ENCODE results near the gene OR5K2.

OR5K2 gene

DNA sequence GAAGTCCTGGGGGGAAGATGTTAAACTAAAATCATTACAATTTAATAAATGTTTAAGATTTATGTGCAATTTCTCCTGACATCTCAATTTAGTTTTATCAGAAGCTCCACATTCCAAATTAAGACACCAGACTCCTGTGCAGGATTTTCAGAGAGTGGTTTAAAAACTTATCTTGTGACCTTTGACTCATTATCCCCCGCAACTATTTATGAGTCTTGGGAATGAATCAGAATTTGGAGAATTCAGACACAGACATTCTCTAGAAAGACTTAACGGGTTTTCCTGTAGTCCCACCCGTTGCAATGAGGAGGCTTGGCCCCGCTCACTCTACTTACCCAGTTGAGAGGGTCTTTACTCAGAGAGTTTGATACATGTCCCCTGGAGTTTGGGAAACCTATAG, 7.1 kb downstream of the OR5K2 start:
- TF ChIP-seq, protein P1, sequence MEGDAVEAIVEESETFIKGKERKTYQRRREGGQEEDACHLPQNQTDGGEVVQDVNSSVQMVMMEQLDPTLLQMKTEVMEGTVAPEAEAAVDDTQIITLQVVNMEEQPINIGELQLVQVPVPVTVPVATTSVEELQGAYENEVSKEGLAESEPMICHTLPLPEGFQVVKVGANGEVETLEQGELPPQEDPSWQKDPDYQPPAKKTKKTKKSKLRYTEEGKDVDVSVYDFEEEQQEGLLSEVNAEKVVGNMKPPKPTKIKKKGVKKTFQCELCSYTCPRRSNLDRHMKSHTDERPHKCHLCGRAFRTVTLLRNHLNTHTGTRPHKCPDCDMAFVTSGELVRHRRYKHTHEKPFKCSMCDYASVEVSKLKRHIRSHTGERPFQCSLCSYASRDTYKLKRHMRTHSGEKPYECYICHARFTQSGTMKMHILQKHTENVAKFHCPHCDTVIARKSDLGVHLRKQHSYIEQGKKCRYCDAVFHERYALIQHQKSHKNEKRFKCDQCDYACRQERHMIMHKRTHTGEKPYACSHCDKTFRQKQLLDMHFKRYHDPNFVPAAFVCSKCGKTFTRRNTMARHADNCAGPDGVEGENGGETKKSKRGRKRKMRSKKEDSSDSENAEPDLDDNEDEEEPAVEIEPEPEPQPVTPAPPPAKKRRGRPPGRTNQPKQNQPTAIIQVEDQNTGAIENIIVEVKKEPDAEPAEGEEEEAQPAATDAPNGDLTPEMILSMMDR (conservative IDR thresholded peaks at IDR 0.05; ENCODE audit: low read length): no peak
- TF ChIP-seq EZH2phosphoT487 (IDR thresholded peaks at IDR 0.05; ENCODE audit: borderline replicate concordance): no peak
- H3K27me3 ChIP-seq (ENCODE audit: insufficient read depth, low read length, poor library complexity, severe bottlenecking): no peaks in the 10 kb centered on the region
- H4K20me1 ChIP-seq (ENCODE audit: insufficient read depth, low read length, poor library complexity, severe bottlenecking): no peaks in the 10 kb centered on the region
- H2AFZ ChIP-seq (ENCODE audit: low read length): no peak overlapping the region
- H3K79me2 ChIP-seq (ENCODE audit: insufficient read depth, low read length): no peaks in the 10 kb centered on the region
- no peaks in the 10 kb centered on the region for H3F3A ChIP-seq (ENCODE audit: low read depth)
- no peak overlapping the region for H3K4me2 ChIP-seq (ENCODE audit: low read depth, low read length, poor library complexity, severe bottlenecking)
- no peaks in the 10 kb centered on the region for H3K9me2 ChIP-seq (replicated peaks; ENCODE audit: low read depth, low read length)
- no peak overlapping the region for H3K4me3 ChIP-seq (ENCODE audit: low read length, poor library complexity, severe bottlenecking)
- H3K9me3 ChIP-seq (ENCODE audit: insufficient read depth, low read depth, low read length): no peaks in the 10 kb centered on the region
- no peaks in the 10 kb centered on the region for H3K36me3 ChIP-seq (ENCODE audit: insufficient read depth, low read length)
- H3K4me1 ChIP-seq (ENCODE audit: insufficient read depth, low read length, poor library complexity, severe bottlenecking): no peaks in the 10 kb centered on the region
- no peak overlapping the region for H3K9ac ChIP-seq (ENCODE audit: low read depth, low read length, poor library complexity, severe bottlenecking)

DNA sequence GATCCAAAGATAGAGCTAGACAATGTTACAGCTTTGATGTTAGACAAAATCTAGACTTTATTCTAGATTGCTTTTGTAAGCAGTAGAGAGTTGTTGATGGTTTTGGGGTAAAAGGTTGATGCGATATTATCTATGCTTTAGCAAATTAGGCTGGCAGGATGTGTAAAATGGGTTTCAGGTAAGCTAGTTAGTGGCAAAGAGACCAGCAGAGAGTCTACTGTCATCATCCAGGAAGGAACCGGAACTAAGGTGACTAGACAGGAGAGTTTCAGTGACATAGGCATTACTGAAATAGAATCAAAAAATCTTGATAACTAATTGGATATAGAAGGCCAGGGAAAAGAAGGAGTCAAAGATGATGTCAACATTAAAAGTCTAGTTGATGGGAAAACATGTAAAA, 11.1 kb downstream of the OR5K2 start:
- Histone ChIP-seq H3K4me2 (ENCODE audit: low read depth, low read length, poor library complexity, severe bottlenecking) (no peak overlapping the region), H3K4me1 (ENCODE audit: insufficient read depth, low read length, poor library complexity, severe bottlenecking) (no peaks in the 10 kb centered on the region), H3K36me3 (ENCODE audit: insufficient read depth, low read length) (no peaks in the 10 kb centered on the region), H3K4me3 (ENCODE audit: low read length, poor library complexity, severe bottlenecking) (no peak overlapping the region), H3K9ac (ENCODE audit: low read depth, low read length, poor library complexity, severe bottlenecking) (no peak overlapping the region), H3K9me2 (replicated peaks; ENCODE audit: low read depth, low read length) (no peaks in the 10 kb centered on the region), H3K9me3 (ENCODE audit: insufficient read depth, low read depth, low read length) (no peaks in the 10 kb centered on the region), H3F3A (ENCODE audit: low read depth) (no peaks in the 10 kb centered on the region), H2AFZ (ENCODE audit: low read length) (no peak overlapping the region), H4K20me1 (ENCODE audit: insufficient read depth, low read length, poor library complexity, severe bottlenecking) (no peaks in the 10 kb centered on the region), H3K79me2 (ENCODE audit: insufficient read depth, low read length) (no peaks in the 10 kb centered on the region), H3K27me3 (ENCODE audit: insufficient read depth, low read length, poor library complexity, severe bottlenecking) (no peaks in the 10 kb centered on the region)
- no peak for TF ChIP-seq EZH2phosphoT487 (IDR thresholded peaks at IDR 0.05; ENCODE audit: borderline replicate concordance)
- TF ChIP-seq, protein P1 (conservative IDR thresholded peaks at IDR 0.05; ENCODE audit: low read length): no peak

DNA sequence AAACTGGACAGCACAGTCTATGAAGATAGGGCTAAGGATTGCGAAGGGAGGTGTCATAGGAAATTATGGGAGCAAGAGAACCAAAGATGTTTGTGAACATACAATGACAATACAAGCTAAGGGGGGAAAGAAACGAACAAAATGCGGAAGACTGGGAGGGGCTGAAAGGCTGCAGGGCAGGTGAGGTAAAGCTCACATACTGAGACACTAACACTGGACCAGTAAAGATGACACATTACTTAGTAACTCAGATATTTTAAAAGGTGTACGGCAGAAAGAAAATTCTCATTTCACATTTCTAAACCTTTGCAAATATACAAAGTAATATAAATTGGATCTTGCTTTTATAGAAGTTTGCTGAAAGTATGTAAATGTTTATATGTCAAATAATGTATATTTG, 15.1 kb downstream of the OR5K2 start:
- peaks cover 5% of the 10 kb centered on the region; the same call in 1 of the 2 replicates for H3K36me3 ChIP-seq (ENCODE audit: insufficient read depth, low read length)
- no peak overlapping the region for H3K9ac ChIP-seq (ENCODE audit: low read depth, low read length, poor library complexity, severe bottlenecking)

More for the DNA sequence above, 15.1 kb downstream of the OR5K2 start:
- H3K4me1 ChIP-seq (ENCODE audit: insufficient read depth, low read length, poor library complexity, severe bottlenecking): no peaks in the 10 kb centered on the region
- peaks cover 11% of the 10 kb centered on the region for H4K20me1 ChIP-seq (ENCODE audit: insufficient read depth, low read length, poor library complexity, severe bottlenecking)
- no peaks in the 10 kb centered on the region for H3K27me3 ChIP-seq (ENCODE audit: insufficient read depth, low read length, poor library complexity, severe bottlenecking)
- H3K4me3 ChIP-seq (ENCODE audit: low read length, poor library complexity, severe bottlenecking): no peak overlapping the region
- H3K4me2 ChIP-seq (ENCODE audit: low read depth, low read length, poor library complexity, severe bottlenecking): no peak overlapping the region
- no peak for TF ChIP-seq EZH2phosphoT487 (IDR thresholded peaks at IDR 0.05; ENCODE audit: borderline replicate concordance)
- TF ChIP-seq, protein P1 (conservative IDR thresholded peaks at IDR 0.05; ENCODE audit: low read length): no peak
- H3K79me2 ChIP-seq (ENCODE audit: insufficient read depth, low read length): peaks cover under 1% of the 10 kb centered on the region; the same call in 1 of the 2 replicates
- H3F3A ChIP-seq (ENCODE audit: low read depth): no peaks in the 10 kb centered on the region
- H3K9me2 ChIP-seq (replicated peaks; ENCODE audit: low read depth, low read length): no peaks in the 10 kb centered on the region
- no peaks in the 10 kb centered on the region for H3K9me3 ChIP-seq (ENCODE audit: insufficient read depth, low read depth, low read length)
- no peak overlapping the region for H2AFZ ChIP-seq (ENCODE audit: low read length)

Measured in Loucy (cell line).